Coronary artery (tissue), 2 donors: ENCODE measurements around the gene ARID1A.
A peak's percentile ranks its signal among the peaks of the same experiment; 100 is the strongest.

Experiments
- DNase-seq: peaks from one replicate; pipeline ENCODE4 v3.0.0-alpha.2; 2017; ENCODE audit warnings: low spot score
- H3K27ac ChIP-seq, 2 donors: fragments of 200-600 bp; sonication (generic); one replicate each; pipeline ENCODE4 v1.5.1; 2016 to 2019
- H3K4me3 ChIP-seq: fragments of 200-600 bp; sonication (generic); 2 replicates; pipeline ENCODE4 v1.5.1; 2016; ENCODE audit warnings: mild to moderate bottlenecking, moderate library complexity
- TF ChIP-seq, protein P1 (sequence below): fragments of 200-600 bp; sonication (generic); IDR thresholded peaks from one replicate; pipeline ENCODE4 v1.5.1; 2019; ENCODE audit warnings: antibody characterized with exemption

ARID1A gene

DNA sequence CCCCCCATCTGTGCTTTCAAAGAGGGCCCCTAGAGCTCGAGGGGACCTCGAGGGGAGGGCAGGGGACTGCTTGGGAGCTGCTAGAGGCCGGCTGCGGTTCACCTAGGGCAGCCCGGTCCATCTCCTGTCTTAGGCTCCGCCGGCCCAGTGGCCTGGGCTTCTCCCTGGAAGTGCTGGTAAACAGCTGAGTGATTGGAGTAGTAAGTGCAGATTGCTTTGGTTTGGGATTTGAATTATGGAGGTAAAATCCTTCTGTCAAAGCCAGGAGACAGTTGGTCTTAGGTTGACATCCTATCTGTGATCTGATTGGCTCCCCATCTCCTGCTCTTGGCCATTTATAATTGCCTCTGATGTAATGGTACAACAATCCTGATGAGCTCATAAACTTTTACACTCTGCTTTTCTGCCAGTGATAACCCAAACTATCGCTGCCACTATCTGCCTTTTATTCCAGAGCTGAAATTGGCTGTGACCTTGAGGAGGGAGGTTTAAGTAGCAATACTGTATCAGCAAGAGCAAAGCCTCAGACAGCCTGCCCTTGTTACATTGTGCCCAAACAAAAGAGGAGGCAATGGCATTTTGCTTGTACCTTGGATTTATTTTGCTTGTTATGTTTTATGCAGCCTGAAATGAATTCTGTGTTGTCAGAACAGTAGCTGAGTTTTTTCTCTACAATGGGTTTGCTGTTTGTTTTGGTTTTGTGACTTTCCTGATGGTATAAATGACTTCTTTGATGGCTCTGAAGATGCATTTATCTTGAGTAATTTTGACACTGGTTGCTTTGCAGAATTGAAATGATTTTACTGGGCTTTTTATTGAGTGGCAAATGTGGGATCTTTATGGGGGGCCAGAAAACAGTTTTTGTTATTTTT lies 2.4 kb downstream of the ARID1A start:
- peak overlapping the region; percentile 95 to 97 for H3K27ac ChIP-seq

DNA sequence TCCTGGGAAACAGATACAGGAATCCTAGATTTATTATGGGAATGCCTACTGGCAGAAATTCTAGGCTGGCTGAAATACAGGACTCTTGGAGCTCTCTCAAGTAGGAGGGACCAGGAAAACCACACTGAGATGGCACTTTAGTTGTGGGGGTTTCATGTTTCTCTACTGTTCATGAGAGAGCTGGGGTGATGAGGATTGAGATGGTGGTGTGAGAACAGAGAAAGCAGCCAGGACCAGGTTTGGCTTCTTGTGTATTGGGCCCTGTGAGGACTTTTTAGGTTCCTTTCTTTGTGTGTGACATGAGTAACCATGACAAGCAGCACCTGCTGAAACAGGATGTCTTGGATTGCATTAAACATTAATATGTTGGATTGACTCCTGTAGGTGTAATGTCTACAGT lies 4.9 kb downstream of the ARID1A start:
- peak overlapping the region; percentile 93 for H3K4me3 ChIP-seq
- peak overlapping the region in 1 of 2 donors; percentile 15 for H3K27ac ChIP-seq
- no peak for DNase-seq
- TF ChIP-seq, protein P1, sequence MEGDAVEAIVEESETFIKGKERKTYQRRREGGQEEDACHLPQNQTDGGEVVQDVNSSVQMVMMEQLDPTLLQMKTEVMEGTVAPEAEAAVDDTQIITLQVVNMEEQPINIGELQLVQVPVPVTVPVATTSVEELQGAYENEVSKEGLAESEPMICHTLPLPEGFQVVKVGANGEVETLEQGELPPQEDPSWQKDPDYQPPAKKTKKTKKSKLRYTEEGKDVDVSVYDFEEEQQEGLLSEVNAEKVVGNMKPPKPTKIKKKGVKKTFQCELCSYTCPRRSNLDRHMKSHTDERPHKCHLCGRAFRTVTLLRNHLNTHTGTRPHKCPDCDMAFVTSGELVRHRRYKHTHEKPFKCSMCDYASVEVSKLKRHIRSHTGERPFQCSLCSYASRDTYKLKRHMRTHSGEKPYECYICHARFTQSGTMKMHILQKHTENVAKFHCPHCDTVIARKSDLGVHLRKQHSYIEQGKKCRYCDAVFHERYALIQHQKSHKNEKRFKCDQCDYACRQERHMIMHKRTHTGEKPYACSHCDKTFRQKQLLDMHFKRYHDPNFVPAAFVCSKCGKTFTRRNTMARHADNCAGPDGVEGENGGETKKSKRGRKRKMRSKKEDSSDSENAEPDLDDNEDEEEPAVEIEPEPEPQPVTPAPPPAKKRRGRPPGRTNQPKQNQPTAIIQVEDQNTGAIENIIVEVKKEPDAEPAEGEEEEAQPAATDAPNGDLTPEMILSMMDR = no peak

More for the DNA sequence above, 2.4 kb downstream of the ARID1A start:
- DNase-seq = peak; percentile 75
- peak overlapping the region; percentile 93 for H3K4me3 ChIP-seq
- TF ChIP-seq, protein P1 = no peak

GRCh38 chr1:26701266-26701994 lies 5.6 kb downstream of the ARID1A start:
- Histone ChIP-seq H3K4me3 (peak overlapping the region; percentile 93), H3K27ac (peak overlapping the region in 1 of 2 donors; percentile 15)
- no peak for DNase-seq
- TF ChIP-seq, protein P1 = no peak

GRCh38 chr1:26701995-26702679 lies 6.3 kb downstream of the ARID1A start:
- Histone ChIP-seq H3K4me3 (no peak overlapping the region), H3K27ac (no peak overlapping the region)
- TF ChIP-seq, protein P1 = no peak
- DNase-seq = no peak

DNA sequence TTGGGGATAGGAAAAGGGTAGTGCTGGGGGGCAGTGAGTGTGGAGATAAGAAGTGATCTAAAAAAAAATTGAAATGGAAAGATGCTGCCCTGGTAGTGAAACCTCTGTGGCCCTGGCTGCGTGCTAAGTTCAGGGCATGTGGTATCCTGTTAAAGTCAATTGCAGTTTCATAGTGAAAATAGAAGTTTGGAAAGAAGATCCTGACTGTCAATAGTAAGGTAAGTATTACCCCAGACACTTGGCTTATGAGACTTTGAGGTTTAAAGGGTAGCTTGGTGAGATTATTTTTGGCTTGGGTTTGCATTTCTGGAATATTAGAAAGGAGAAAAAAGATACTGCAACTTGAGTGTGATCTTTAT lies 6.8 kb downstream of the ARID1A start:
- no peak overlapping the region for H3K4me3 ChIP-seq
- TF ChIP-seq, protein P1 = no peak
- DNase-seq = no peak
- H3K27ac ChIP-seq = no peak overlapping the region

DNA sequence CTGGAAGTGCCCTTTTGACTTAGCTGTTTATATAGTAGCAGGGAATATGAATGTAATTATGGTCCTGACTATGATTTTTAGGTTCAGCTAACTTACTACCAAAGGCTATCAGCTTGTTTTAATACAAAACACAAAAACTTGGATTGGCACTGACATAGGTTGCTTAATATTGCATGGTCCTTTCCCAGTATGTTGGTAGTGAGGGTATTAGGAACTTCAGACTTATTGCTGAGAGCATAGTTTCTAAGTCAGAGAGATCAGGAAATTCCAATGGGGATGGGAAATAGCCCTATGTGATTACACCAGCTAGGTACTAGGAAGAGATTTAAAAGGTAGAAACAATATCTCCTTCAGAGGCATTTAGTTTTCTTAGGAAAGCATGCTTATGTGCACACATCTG lies 7.7 kb downstream of the ARID1A start:
- no peak for DNase-seq
- no peak overlapping the region for H3K4me3 ChIP-seq
- TF ChIP-seq, protein P1 = no peak
- H3K27ac ChIP-seq = no peak overlapping the region
